ENCODE results near the gene THAP9. TPM values are rescaled to one million over a fixed set of nuclear protein-coding genes. Genes with fewer than 3 reads are reported as not detected.

The THAP9 gene
- polyA plus RNA-seq, 2 of the 4 experiments (the other 2 are of a cell fraction) = 1.7 to 5.3 TPM

GRCh38 chr4:82868572-82868971, 32.0 kb upstream of the THAP9 start:
- Histone ChIP-seq H3K4me3 (no peak overlapping the region), H3K27ac (no peak overlapping the region), H3K4me1 (peaks cover 14% of the 10 kb centered on the region), H3K9me3 (no peaks in the 10 kb centered on the region), H3K4me2 (no peak overlapping the region)
- WGBS (ENCODE audit: missing lambda C conversion rate) = 99% methylated on average over 5 of the region's 5 CpGs
- TF ChIP-seq USF2 (IDR thresholded peaks at IDR 0.05) (no peak), SREBF2 (IDR thresholded peaks at IDR 0.05) (no peak), FOXS1 (CRISPR knock-in tag; IDR thresholded peaks at IDR 0.05) (no peak), RFX5 (IDR thresholded peaks at IDR 0.05) (no peak), FOSB (CRISPR knock-in tag; IDR thresholded peaks at IDR 0.05) (no peak), KDM1A (IDR thresholded peaks at IDR 0.05; ENCODE audit: low read depth) (no peak), EHF (CRISPR knock-in tag; IDR thresholded peaks at IDR 0.05) (no peak), HEYL (CRISPR knock-in tag; IDR thresholded peaks at IDR 0.05) (no peak), JUNB (IDR thresholded peaks at IDR 0.05) (no peak), HOXB13 (CRISPR knock-in tag; IDR thresholded peaks at IDR 0.05; ENCODE audit: low read depth) (no peak), HOXA7 (CRISPR knock-in tag; IDR thresholded peaks at IDR 0.05) (no peak), ESRRA (IDR thresholded peaks at IDR 0.05; ENCODE audit: borderline replicate concordance, low read length) (no peak), GATA3 (IDR thresholded peaks at IDR 0.05; ENCODE audit: borderline replicate concordance) (no peak), POLR2A (IDR thresholded peaks at IDR 0.05; ENCODE audit: low read length) (no peak), EP300 (IDR thresholded peaks at IDR 0.05) (no peak)
- TF ChIP-seq, protein P1, sequence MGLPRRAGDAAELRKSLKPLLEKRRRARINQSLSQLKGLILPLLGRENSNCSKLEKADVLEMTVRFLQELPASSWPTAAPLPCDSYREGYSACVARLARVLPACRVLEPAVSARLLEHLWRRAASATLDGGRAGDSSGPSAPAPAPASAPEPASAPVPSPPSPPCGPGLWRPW (IDR thresholded peaks at IDR 0.05) = no peak
- TF ChIP-seq, protein P2, sequence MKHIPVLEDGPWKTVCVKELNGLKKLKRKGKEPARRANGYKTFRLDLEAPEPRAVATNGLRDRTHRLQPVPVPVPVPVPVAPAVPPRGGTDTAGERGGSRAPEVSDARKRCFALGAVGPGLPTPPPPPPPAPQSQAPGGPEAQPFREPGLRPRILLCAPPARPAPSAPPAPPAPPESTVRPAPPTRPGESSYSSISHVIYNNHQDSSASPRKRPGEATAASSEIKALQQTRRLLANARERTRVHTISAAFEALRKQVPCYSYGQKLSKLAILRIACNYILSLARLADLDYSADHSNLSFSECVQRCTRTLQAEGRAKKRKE (CRISPR knock-in tag; IDR thresholded peaks at IDR 0.05; ENCODE audit: low read depth) = no peak
- TF ChIP-seq, protein P3, sequence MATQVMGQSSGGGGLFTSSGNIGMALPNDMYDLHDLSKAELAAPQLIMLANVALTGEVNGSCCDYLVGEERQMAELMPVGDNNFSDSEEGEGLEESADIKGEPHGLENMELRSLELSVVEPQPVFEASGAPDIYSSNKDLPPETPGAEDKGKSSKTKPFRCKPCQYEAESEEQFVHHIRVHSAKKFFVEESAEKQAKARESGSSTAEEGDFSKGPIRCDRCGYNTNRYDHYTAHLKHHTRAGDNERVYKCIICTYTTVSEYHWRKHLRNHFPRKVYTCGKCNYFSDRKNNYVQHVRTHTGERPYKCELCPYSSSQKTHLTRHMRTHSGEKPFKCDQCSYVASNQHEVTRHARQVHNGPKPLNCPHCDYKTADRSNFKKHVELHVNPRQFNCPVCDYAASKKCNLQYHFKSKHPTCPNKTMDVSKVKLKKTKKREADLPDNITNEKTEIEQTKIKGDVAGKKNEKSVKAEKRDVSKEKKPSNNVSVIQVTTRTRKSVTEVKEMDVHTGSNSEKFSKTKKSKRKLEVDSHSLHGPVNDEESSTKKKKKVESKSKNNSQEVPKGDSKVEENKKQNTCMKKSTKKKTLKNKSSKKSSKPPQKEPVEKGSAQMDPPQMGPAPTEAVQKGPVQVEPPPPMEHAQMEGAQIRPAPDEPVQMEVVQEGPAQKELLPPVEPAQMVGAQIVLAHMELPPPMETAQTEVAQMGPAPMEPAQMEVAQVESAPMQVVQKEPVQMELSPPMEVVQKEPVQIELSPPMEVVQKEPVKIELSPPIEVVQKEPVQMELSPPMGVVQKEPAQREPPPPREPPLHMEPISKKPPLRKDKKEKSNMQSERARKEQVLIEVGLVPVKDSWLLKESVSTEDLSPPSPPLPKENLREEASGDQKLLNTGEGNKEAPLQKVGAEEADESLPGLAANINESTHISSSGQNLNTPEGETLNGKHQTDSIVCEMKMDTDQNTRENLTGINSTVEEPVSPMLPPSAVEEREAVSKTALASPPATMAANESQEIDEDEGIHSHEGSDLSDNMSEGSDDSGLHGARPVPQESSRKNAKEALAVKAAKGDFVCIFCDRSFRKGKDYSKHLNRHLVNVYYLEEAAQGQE (IDR thresholded peaks at IDR 0.05) = no peak
- CTCF ChIA-PET = no interaction called here
- no peak for ATAC-seq
- FAIRE-seq = no peak
- DNase-seq (ENCODE audit: low read depth in 1 of 2, low spot score in 1 of 2) = no peak
- POLR2A ChIA-PET = no interaction called here

DNA sequence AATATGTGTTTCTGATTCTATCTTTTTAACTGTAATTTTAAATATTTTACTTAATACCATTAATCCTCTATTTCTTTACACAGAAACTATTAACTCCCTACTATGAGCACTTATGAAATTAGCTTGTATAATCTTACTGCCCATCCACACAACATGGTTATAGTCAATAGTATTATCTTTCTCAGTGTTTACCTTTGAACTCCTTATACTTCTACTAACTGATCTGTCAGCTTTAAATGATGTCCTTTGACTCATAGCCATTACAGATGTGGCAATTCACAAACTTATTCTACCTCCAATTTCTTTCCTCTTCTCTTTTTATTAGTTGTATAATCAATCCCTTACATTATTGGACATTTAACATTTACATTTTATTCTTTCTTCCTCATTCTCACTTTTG, 15.1 kb upstream of the THAP9 start:
- peak overlapping the region; percentile 78 for H3K4me2 ChIP-seq
- POLR2A ChIA-PET = interaction anchor here (0.8 kb wide), 1 partner anchor 15 kb away, joined by 5 read pairs; the partner anchor contains the start of gene THAP9
- ATAC-seq (no peak), DNase-seq (ENCODE audit: low read depth in 1 of 2, low spot score in 1 of 2) (no peak), FAIRE-seq (no peak)
- H3K27ac ChIP-seq = no peak overlapping the region; a peak in 1 of 6 replicates
- CTCF ChIA-PET = no interaction called here
- H3K4me1 ChIP-seq = peaks cover 43% of the 10 kb centered on the region
- no peaks in the 10 kb centered on the region for H3K9me3 ChIP-seq
- no peak overlapping the region for H3K4me3 ChIP-seq
- TF ChIP-seq TP53 (CRISPR knock-in tag; IDR thresholded peaks at IDR 0.05) (no peak), CBX8 (IDR thresholded peaks at IDR 0.05) (no peak), CHD2 (IDR thresholded peaks at IDR 0.05; ENCODE audit: low read length, partially characterized antibody) (no peak), CEBPB (IDR thresholded peaks at IDR 0.05) (no peak), CHD4 (IDR thresholded peaks at IDR 0.05; ENCODE audit: borderline replicate concordance) (no peak), KDM1A (IDR thresholded peaks at IDR 0.05; ENCODE audit: low read depth) (no peak), KDM5A (IDR thresholded peaks at IDR 0.05) (no peak), RNF2 (IDR thresholded peaks at IDR 0.05; ENCODE audit: borderline replicate concordance, low read depth) (no peak), JUN (IDR thresholded peaks at IDR 0.05) (no peak), JUNB (IDR thresholded peaks at IDR 0.05) (no peak)
- TF ChIP-seq, protein P4, sequence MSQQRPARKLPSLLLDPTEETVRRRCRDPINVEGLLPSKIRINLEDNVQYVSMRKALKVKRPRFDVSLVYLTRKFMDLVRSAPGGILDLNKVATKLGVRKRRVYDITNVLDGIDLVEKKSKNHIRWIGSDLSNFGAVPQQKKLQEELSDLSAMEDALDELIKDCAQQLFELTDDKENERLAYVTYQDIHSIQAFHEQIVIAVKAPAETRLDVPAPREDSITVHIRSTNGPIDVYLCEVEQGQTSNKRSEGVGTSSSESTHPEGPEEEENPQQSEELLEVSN (IDR thresholded peaks at IDR 0.05; ENCODE audit: borderline replicate concordance, low read depth) = no peak
